Neural cell (in vitro differentiated cells): ENCODE measurements around the gene SIGLEC6. TPM values are rescaled to one million over a fixed set of nuclear protein-coding genes. Genes with fewer than 3 reads are reported as not detected.

Experiments used
- H2AFZ ChIP-seq: fragments of 200-600, 300-800 bp; sonication (generic), shearing (Covaris generic); 2 replicates; pipeline ENCODE4 v1.6.0; 2014; ENCODE audit warnings: low read depth, mild to moderate bottlenecking, antibody characterized with exemption, low read length, moderate library complexity
- H3F3A ChIP-seq: fragments of 200-600 bp; shearing (Covaris generic); 2 replicates; pipeline ENCODE4 v1.6.1; 2016; ENCODE audit warnings: mild to moderate bottlenecking, moderate library complexity, mixed read lengths, antibody characterized with exemption, low read length; ENCODE audit not compliant: insufficient read depth, poor library complexity, severe bottlenecking
- H3K27ac ChIP-seq: fragments of 200-600, 300-800 bp; sonication (generic), shearing (Covaris generic); 2 replicates; pipeline ENCODE4 v1.5.1; 2014; ENCODE audit warnings: mild to moderate bottlenecking, low read length, moderate library complexity
- H3K27me3 ChIP-seq: fragments of 300-800, 200-600 bp; sonication (generic), shearing (Covaris generic); 2 replicates; pipeline ENCODE4 v1.6.0; 2014; ENCODE audit warnings: mild to moderate bottlenecking, low read depth, low read length, moderate library complexity; ENCODE audit not compliant: insufficient read depth
- H3K36me3 ChIP-seq: fragments of 300-800, 200-600 bp; sonication (generic), shearing (Covaris generic); 2 replicates; pipeline ENCODE4 v1.5.1; 2014; ENCODE audit warnings: mild to moderate bottlenecking, antibody characterized with exemption, low read length, moderate library complexity; ENCODE audit not compliant: insufficient read depth
- H3K4me2 ChIP-seq: fragments of 300-800, 200-600 bp; sonication (generic), shearing (Covaris generic); 2 replicates; pipeline ENCODE4 v1.6.0; 2014; ENCODE audit warnings: mild to moderate bottlenecking, low read length
- H3K4me3 ChIP-seq: fragments of 300-800, 200-600 bp; sonication (generic), shearing (Covaris generic); 2 replicates; pipeline ENCODE4 v1.5.1; 2014; ENCODE audit warnings: mild to moderate bottlenecking, low read length, moderate library complexity
- H3K79me2 ChIP-seq: fragments of 200-600 bp; shearing (Covaris generic); replicated peaks from 2 replicates; pipeline ENCODE4 v1.6.0; 2014; ENCODE audit warnings: mild to moderate bottlenecking, low read length, moderate library complexity; ENCODE audit not compliant: insufficient read depth
- H3K9ac ChIP-seq: fragments of 300-800, 200-600 bp; sonication (generic), shearing (Covaris generic); 2 replicates; pipeline ENCODE4 v1.6.1; 2016; ENCODE audit warnings: mild to moderate bottlenecking, low read length, mixed read lengths
- H3K9me2 ChIP-seq: fragments of 200-600 bp; shearing (Covaris generic); 2 replicates; pipeline ENCODE4 v1.6.1; 2016; ENCODE audit warnings: mild to moderate bottlenecking, low read length, mixed read lengths; ENCODE audit not compliant: insufficient read depth
- H3K9me3 ChIP-seq: fragments of 200-600, 300-800 bp; sonication (generic), shearing (Covaris generic); 2 replicates; pipeline ENCODE4 v1.6.1; 2016; ENCODE audit warnings: mild to moderate bottlenecking, mixed run types, low read length, moderate library complexity, mixed read lengths
- H4K20me1 ChIP-seq: fragments of 200-600 bp; shearing (Covaris generic); 2 replicates; pipeline ENCODE4 v1.6.1; 2016; ENCODE audit warnings: mild to moderate bottlenecking, mixed run types; ENCODE audit not compliant: insufficient read depth
- CTCF ChIP-seq: fragments of 450-650 bp; IDR thresholded peaks from 2 replicates; pipeline ENCODE4 v1.5.1; 2014; ENCODE audit warnings: antibody characterized with exemption, mild to moderate bottlenecking, moderate library complexity; ENCODE audit not compliant: poor library complexity, severe bottlenecking
- EP300 ChIP-seq: fragments of 450-650 bp; conservative IDR thresholded peaks from 2 replicates; pipeline ENCODE4 v1.6.1; 2014; ENCODE audit warnings: antibody characterized with exemption, mild to moderate bottlenecking, moderate library complexity; ENCODE audit not compliant: poor library complexity, severe bottlenecking
- EZH2 ChIP-seq: fragments of 200-600, 300-800 bp; shearing (Covaris generic), sonication (generic); IDR thresholded peaks from 2 replicates; pipeline ENCODE4 v1.6.1; 2014; ENCODE audit warnings: antibody characterized with exemption, low read length, borderline replicate concordance, mild to moderate bottlenecking; ENCODE audit not compliant: insufficient read depth, poor library complexity, severe bottlenecking
- MXI1 ChIP-seq: fragments of 450-650 bp; conservative IDR thresholded peaks from 2 replicates; pipeline ENCODE4 v1.6.1; 2014; ENCODE audit warnings: antibody characterized with exemption, mild to moderate bottlenecking; ENCODE audit not compliant: poor library complexity, severe bottlenecking
- POLR2AphosphoS5 ChIP-seq: IDR thresholded peaks from 2 replicates; pipeline ENCODE4 v1.6.1; 2012
- RAD21 ChIP-seq: fragments of 450-650 bp; conservative IDR thresholded peaks from 2 replicates; pipeline ENCODE4 v1.6.1; 2014; ENCODE audit warnings: antibody characterized with exemption, mild to moderate bottlenecking, moderate library complexity
- REST ChIP-seq: IDR thresholded peaks from 2 replicates; pipeline ENCODE4 v1.6.1; 2012; ENCODE audit warnings: borderline replicate concordance
- SMC3 ChIP-seq: fragments of 450-650 bp; conservative IDR thresholded peaks from 2 replicates; pipeline ENCODE4 v1.6.1; 2014; ENCODE audit warnings: antibody characterized with exemption, mild to moderate bottlenecking, moderate library complexity; ENCODE audit not compliant: poor library complexity
- TAF1 ChIP-seq: IDR thresholded peaks from 2 replicates; pipeline ENCODE4 v1.6.1; 2012; ENCODE audit warnings: low read depth
- polyA plus RNA-seq: library from polyadenylated mRNA; depleted of rRNA; stranded (reverse); fragments of >200 nt; gene quantifications from 2 replicates; pipeline ENCODE4 v1.2.3, GENCODE V29; 2014

Gene SIGLEC6
- polyA plus RNA-seq, 1 donor from 2014 or later = not detected

- H3K9me2 ChIP-seq = no peaks in the 10 kb centered on the region
- H3F3A ChIP-seq = no peaks in the 10 kb centered on the region
- no peak overlapping the region for H3K9ac ChIP-seq
- H3K4me3 ChIP-seq = no peak overlapping the region
- TF ChIP-seq CTCF = no peak
- no peak for TF ChIP-seq REST
- no peak for TF ChIP-seq RAD21
- no peak for TF ChIP-seq EP300
- H3K79me2 ChIP-seq = no peaks in the 10 kb centered on the region
- no peak overlapping the region for H2AFZ ChIP-seq
- no peaks in the 10 kb centered on the region for H4K20me1 ChIP-seq
- H3K36me3 ChIP-seq = no peaks in the 10 kb centered on the region
- no peak overlapping the region for H3K27ac ChIP-seq
- no peaks in the 10 kb centered on the region for H3K27me3 ChIP-seq
- H3K9me3 ChIP-seq = no peaks in the 10 kb centered on the region
- no peak overlapping the region for H3K4me2 ChIP-seq
These were observed 24.3 kb downstream of the SIGLEC6 start for GRCh38 chr19:51507192-51507591.

- Histone ChIP-seq H3K79me2 (no peaks in the 10 kb centered on the region), H3K9ac (no peak overlapping the region), H3K36me3 (no peaks in the 10 kb centered on the region), H4K20me1 (no peaks in the 10 kb centered on the region), H2AFZ (no peak overlapping the region), H3K9me2 (no peaks in the 10 kb centered on the region), H3K27ac (no peak overlapping the region), H3K27me3 (no peaks in the 10 kb centered on the region), H3F3A (no peaks in the 10 kb centered on the region), H3K4me2 (no peak overlapping the region), H3K4me3 (no peak overlapping the region), H3K9me3 (no peaks in the 10 kb centered on the region)
- TF ChIP-seq POLR2AphosphoS5 (no peak), TAF1 (no peak), CTCF (no peak)
These were observed 25.6 kb downstream of the SIGLEC6 start for GRCh38 chr19:51505904-51506303.

GRCh38 chr19:51503896-51504295 lies 27.6 kb downstream of the SIGLEC6 start:
- H3F3A ChIP-seq = no peaks in the 10 kb centered on the region
- no peak overlapping the region for H3K4me3 ChIP-seq
- no peak overlapping the region for H2AFZ ChIP-seq
- H3K9ac ChIP-seq = no peak overlapping the region
- TF ChIP-seq SMC3 (no peak), CTCF (no peak), REST (no peak), RAD21 (no peak), EZH2 (no peak), MXI1 (no peak)
- no peaks in the 10 kb centered on the region for H4K20me1 ChIP-seq
- no peaks in the 10 kb centered on the region for H3K9me3 ChIP-seq
- H3K4me2 ChIP-seq = no peak overlapping the region
- no peaks in the 10 kb centered on the region for H3K79me2 ChIP-seq
- H3K27me3 ChIP-seq = no peaks in the 10 kb centered on the region
- H3K36me3 ChIP-seq = no peaks in the 10 kb centered on the region
- no peaks in the 10 kb centered on the region for H3K9me2 ChIP-seq
- no peak overlapping the region for H3K27ac ChIP-seq
